Measurements from ENCODE around the gene PTPRN2. TPM values are rescaled to one million over a fixed set of nuclear protein-coding genes. Genes with fewer than 3 reads are reported as not detected.
A peak's percentile ranks its signal among the peaks of the same experiment; 100 is the strongest.

Gene PTPRN2
- total RNA-seq, 1 donor from 2014 or later = 11.4 TPM

DNA sequence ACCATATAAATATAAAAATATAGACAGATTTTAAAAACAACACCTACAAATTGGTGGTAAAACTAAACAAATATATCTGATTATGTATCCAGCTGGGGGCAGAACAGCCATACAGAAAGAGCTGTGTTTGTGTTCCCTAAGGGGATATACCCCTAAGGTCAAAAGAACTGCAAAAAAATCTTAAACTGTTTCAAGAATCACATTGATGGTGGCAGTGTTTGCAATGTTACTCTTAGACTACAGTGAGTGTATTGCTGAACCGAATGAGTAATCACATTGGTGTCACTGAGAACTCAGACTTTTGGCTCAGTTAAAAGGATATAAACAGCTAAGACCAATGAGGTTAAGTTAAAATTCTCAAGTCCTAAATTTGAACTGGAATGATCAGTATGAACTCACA is 27.1 kb upstream of the PTPRN2 start:
- no peaks in the 10 kb centered on the region for H3K9me3 Mint-ChIP-seq (ENCODE audit: low read depth)
- H3K4me1 Mint-ChIP-seq (ENCODE audit: low read depth) = no peaks in the 10 kb centered on the region
- no peak overlapping the region for H3K27ac Mint-ChIP-seq
- H3K27me3 Mint-ChIP-seq = no peaks in the 10 kb centered on the region
- TF ChIP-seq CTCF (IDR thresholded peaks at IDR 0.05; ENCODE audit: unreplicated experiment) = no peak
- H3K36me3 Mint-ChIP-seq (ENCODE audit: insufficient read depth) = peaks cover 3% of the 10 kb centered on the region
- H3K4me3 Mint-ChIP-seq (ENCODE audit: low read depth) = no peak overlapping the region
- DNase-seq (ENCODE audit: low spot score, unreplicated experiment) = no peak

- no peaks in the 10 kb centered on the region for H3K4me1 Mint-ChIP-seq (ENCODE audit: low read depth)
Observed at GRCh38 chr7:158613481-158613880, 25.9 kb upstream of the PTPRN2 start.

DNA sequence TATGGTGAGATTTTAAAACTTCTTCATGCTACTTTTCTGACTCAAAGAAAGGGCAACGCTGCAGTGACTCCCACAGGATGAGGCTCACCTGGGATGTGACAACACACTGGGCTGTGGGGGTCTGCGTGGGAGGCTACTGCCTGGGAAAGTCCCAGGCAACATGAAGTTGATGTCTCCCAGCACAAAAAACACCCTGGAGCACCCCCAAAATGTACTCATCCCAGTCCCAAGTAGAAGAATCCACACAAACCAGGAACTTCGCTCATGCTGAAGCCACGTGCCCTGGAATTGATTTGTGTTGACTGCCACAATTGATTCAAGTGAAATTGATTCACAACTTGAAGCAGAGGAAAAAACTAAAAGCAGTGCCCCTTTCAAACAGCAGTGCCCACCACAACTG is 24.9 kb upstream of the PTPRN2 start:
- no peak for DNase-seq (ENCODE audit: low spot score, unreplicated experiment)
- no peak overlapping the region for H3K4me3 Mint-ChIP-seq (ENCODE audit: low read depth)
- no peaks in the 10 kb centered on the region for H3K36me3 Mint-ChIP-seq (ENCODE audit: insufficient read depth)
- no peak for TF ChIP-seq CTCF (IDR thresholded peaks at IDR 0.05; ENCODE audit: unreplicated experiment)
- no peaks in the 10 kb centered on the region for H3K9me3 Mint-ChIP-seq (ENCODE audit: low read depth)
- no peaks in the 10 kb centered on the region for H3K27me3 Mint-ChIP-seq
- peak overlapping the region; percentile 3 for H3K27ac Mint-ChIP-seq
- H3K4me1 Mint-ChIP-seq (ENCODE audit: low read depth) = no peaks in the 10 kb centered on the region

More at GRCh38 chr7:158613481-158613880, 25.9 kb upstream of the PTPRN2 start:
- no peaks in the 10 kb centered on the region for H3K9me3 Mint-ChIP-seq (ENCODE audit: low read depth)
- no peak for DNase-seq (ENCODE audit: low spot score, unreplicated experiment)
- no peak overlapping the region for H3K27ac Mint-ChIP-seq
- no peak overlapping the region for H3K4me3 Mint-ChIP-seq (ENCODE audit: low read depth)
- H3K27me3 Mint-ChIP-seq = no peaks in the 10 kb centered on the region
- no peak for TF ChIP-seq CTCF (IDR thresholded peaks at IDR 0.05; ENCODE audit: unreplicated experiment)
- peaks cover 2% of the 10 kb centered on the region for H3K36me3 Mint-ChIP-seq (ENCODE audit: insufficient read depth)

- no peak for DNase-seq (ENCODE audit: low spot score, unreplicated experiment)
- TF ChIP-seq CTCF (IDR thresholded peaks at IDR 0.05; ENCODE audit: unreplicated experiment) = no peak
- H3K9me3 Mint-ChIP-seq (ENCODE audit: low read depth) = no peaks in the 10 kb centered on the region
- no peaks in the 10 kb centered on the region for H3K36me3 Mint-ChIP-seq (ENCODE audit: insufficient read depth)
- no peak overlapping the region for H3K4me3 Mint-ChIP-seq (ENCODE audit: low read depth)
- no peak overlapping the region for H3K27ac Mint-ChIP-seq
- no peaks in the 10 kb centered on the region for H3K27me3 Mint-ChIP-seq
- no peaks in the 10 kb centered on the region for H3K4me1 Mint-ChIP-seq (ENCODE audit: low read depth)
Observed at GRCh38 chr7:158611541-158611940, 23.9 kb upstream of the PTPRN2 start.

GRCh38 chr7:158609313-158609974 is 21.8 kb upstream of the PTPRN2 start:
- no peak for TF ChIP-seq CTCF (IDR thresholded peaks at IDR 0.05; ENCODE audit: unreplicated experiment)
- Mint-ChIP-seq H3K36me3 (ENCODE audit: insufficient read depth) (no peaks in the 10 kb centered on the region), H3K4me3 (ENCODE audit: low read depth) (no peak overlapping the region), H3K9me3 (ENCODE audit: low read depth) (no peaks in the 10 kb centered on the region), H3K4me1 (ENCODE audit: low read depth) (no peaks in the 10 kb centered on the region), H3K27me3 (no peaks in the 10 kb centered on the region), H3K27ac (no peak overlapping the region)
- DNase-seq (ENCODE audit: low spot score, unreplicated experiment) = no peak
